GM19438 (cell line): ENCODE data around the gene BRD1.
A peak's percentile ranks its signal among the peaks of the same experiment; 100 is the strongest.
"Not testable (repeated sequence)": the region's sequence is repeated elsewhere in the genome, so short reads cannot be mapped to it uniquely, and the experiment has no call there.

Source experiments
- ATAC-seq: cut with Tn5 transposase; IDR thresholded peaks from one replicate; pipeline ENCODE4 v1.9.1; 2021; ENCODE audit warnings: low read depth; ENCODE audit not compliant: unreplicated experiment

The BRD1 gene

DNA sequence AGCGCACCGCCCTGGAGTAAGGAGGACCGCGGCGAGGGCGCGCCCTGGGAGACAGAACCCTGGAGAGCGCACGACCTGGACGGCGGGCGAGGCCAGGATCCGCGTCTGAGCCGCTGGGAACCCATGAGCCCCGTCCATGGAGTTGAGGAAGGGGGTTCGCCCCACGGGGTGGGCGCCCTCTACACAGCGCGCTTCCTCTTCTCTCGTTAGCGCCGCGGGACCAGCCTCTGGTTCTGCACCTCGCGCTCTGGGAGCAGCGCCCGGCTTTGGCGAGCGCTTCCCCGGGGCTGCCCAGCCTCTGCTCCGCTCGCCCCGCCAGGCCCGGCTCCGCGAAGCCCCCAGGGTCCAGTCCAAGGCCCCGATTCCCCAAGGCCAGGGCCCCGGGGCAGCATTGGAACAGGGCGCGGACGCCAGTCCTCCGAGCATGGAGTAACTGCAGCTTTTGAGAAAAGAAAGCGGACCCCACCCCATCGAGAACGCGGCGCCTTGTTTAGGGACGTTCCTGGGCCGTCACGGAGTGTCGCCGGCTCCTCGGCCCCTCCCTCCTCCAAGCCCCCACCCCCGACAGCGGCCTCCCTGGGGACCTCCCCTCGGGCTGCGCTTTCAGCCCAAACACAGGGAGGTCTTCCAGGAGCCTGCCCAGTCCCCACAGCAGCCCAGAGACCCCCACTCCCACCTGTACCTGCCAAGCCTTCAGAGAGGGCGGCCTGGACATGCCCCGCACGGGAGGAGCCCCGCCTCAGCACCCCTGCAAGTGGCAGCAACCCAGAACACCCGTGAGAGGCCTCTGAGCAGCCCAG, 56.2 kb downstream of the BRD1 start:
- ATAC-seq: no peak

- no peak for ATAC-seq
These were observed 57.0 kb downstream of the BRD1 start for GRCh38 chr22:49770547-49771265.

DNA sequence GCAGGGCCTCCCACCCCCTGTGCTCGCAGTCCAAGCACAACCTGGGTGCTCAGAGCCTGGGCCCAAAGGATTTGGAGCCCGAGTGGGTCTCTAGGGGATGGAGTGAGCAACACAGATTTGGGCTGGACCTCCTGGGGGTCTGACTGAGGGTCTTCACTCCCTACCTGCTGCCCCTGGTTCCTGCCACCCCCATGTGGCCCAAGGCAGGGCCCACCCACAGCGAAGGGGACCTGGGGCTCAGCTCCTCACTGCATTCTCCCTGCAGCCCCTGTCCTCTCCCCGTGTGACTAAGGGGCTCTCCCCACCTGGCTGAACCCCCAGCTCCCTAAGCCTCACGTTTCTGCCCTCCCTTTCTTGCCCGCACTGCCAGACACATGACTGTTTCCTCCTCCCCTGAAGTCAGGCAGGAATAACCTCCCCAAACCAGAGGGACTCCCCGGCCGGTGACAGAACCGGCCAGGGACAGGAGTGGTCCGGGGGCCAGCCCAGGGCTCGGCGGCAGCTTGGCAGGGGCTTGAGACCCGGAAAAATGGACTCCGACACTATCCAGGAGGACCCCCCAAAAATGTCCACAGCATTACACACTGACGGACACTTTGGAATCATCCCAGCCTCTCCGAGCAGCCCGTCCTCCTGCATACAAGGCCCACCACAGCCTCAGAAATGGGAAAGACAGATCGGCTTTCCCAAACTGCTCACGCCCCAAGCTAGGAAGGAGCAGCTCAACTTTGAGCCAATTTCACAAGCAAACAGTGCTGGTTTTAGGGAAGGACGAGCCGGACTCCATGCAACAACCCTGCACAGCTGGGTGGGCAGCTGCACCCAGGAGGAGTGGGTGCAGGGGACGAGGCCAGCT, 57.8 kb downstream of the BRD1 start:
- ATAC-seq: no peak

- no peak for ATAC-seq
These were observed 58.6 kb downstream of the BRD1 start for GRCh38 chr22:49768951-49769690.

GRCh38 chr22:49768077-49768910, 59.4 kb downstream of the BRD1 start:
- ATAC-seq: no peak

DNA sequence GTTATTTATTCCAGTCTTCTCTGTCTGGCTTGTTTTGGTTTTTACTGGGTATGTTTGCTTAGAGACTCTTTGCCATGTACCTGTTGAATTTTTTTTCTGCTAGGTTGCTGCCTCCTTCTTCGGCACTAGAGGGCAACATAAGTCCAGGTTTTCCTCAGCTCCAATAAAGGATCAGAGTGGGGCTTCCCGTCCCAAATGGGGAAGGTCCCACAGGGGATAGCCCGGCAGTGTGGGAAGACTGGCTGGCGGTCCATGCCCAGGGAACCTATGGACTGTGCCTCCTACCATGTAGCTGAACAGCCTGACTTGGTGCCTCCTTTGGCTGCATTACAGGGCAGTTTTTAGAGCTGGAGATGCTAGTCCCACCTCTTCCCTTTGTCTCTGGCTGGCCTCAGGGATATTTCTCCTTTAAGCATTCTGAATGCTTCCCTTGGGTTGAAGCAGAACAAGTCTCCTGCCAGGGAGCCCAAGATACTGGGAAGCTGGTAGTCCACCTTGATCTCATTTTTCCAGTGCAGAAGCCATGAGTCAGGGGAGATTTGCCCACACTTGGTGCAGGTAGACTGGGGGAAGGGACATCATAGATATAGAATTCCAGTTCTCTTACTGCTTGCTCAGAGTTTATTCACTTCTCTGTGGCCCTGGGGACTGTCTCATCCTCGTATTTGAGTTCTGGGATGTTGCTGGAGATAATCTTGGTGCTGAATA, 60.2 kb downstream of the BRD1 start:
- no peak for ATAC-seq

GRCh38 chr22:49765951-49766350, 61.7 kb downstream of the BRD1 start:
- ATAC-seq: no peak

GRCh38 chr22:49765091-49765771, 62.4 kb downstream of the BRD1 start:
- no peak for ATAC-seq

- ATAC-seq: no peak
These were observed 63.5 kb downstream of the BRD1 start for GRCh38 chr22:49764127-49764581.

GRCh38 chr22:49763696-49764095, 64.0 kb downstream of the BRD1 start:
- ATAC-seq: no peak

GRCh38 chr22:49763138-49763537, 64.5 kb downstream of the BRD1 start:
- no peak for ATAC-seq

DNA sequence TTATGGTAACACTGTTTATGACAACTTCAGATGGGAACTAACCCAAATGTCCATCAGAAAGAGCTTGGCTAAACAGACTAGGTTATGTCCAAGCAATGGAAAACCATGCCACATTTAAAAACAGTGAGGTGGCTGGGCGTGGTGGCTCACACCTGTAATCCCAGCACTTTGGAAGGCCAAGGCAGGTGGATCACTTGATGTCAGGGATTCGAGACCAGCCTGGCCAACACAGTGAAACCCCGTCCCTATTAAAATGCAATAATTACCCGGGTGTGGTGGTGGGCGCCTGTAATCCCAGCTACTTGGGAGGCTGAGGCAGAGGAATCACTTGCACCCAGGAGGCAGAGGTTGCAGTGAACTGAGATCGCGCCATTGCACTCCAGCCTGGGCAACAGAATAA, 65.1 kb downstream of the BRD1 start:
- not testable (repeated sequence) for ATAC-seq

DNA sequence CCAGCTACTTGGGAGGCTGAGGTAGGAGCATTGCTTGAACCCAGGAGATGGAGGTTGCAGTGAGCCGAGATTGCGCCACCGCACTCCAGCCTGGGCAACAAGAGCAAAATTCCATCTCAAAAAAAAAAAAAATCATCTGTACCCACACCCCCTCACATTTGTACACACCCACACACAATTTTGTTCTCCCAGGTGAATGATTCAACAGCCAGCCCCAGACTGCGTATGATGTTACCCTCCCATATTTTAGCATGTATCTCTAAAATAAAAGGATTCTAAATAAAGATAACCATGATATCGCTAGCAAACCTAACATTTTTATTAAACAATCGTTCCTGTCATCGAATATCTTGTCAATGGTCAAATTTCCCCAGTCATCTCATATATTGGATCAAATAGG, 65.8 kb downstream of the BRD1 start:
- no peak for ATAC-seq

GRCh38 chr22:49760630-49761571, 66.8 kb downstream of the BRD1 start:
- ATAC-seq: peak; percentile 79

- ATAC-seq: no peak
These were observed 67.4 kb downstream of the BRD1 start for GRCh38 chr22:49760280-49760629.

GRCh38 chr22:49756676-49757075, 71.0 kb downstream of the BRD1 start:
- no peak for ATAC-seq

- no peak for ATAC-seq
These were observed 71.5 kb downstream of the BRD1 start for GRCh38 chr22:49756201-49756600.
